ENCODE data around the gene FBXW7.

Gene FBXW7

DNA sequence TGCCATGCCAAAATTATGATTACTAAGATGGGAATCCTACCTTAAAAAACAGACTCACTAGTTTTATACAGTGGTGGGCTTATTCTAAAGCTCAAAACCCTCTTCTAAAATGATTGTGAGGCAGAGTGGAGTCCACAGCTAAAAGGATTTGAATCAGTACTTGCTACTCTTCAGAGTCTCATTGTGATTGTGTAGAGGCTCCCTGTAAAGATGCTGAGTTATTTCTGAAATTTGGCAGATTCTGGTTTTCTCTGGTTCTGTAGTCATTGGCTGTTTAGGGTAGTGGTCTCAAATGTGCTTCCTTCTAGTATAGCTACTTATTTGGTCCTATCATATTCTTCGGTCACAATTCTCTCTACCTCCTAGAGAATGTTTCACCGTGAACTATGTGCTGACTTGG is 104.1 kb downstream of the FBXW7 start:
- no peak overlapping the region for H3K4me3 ChIP-seq (ENCODE audit: low read length in 2 of 2)
- no peaks in the 10 kb centered on the region for H3K4me1 ChIP-seq (ENCODE audit: control insufficient read depth, insufficient read depth, low read length)
- no peaks in the 10 kb centered on the region for H3K9me3 ChIP-seq (ENCODE audit: control insufficient read depth in 2 of 2, low read length in 2 of 2)
- H3K36me3 ChIP-seq (ENCODE audit: control insufficient read depth in 2 of 2, insufficient read depth in 2 of 2, low read length in 2 of 2) = no peaks in the 10 kb centered on the region
- H3K27ac ChIP-seq (ENCODE audit: low read length) = no peak overlapping the region
- no peaks in the 10 kb centered on the region for H3K27me3 ChIP-seq (ENCODE audit: control insufficient read depth in 1 of 2, insufficient read depth in 2 of 2, low read length in 2 of 2)
- H3K9ac ChIP-seq (ENCODE audit: low read length in 2 of 2) = no peak overlapping the region

DNA sequence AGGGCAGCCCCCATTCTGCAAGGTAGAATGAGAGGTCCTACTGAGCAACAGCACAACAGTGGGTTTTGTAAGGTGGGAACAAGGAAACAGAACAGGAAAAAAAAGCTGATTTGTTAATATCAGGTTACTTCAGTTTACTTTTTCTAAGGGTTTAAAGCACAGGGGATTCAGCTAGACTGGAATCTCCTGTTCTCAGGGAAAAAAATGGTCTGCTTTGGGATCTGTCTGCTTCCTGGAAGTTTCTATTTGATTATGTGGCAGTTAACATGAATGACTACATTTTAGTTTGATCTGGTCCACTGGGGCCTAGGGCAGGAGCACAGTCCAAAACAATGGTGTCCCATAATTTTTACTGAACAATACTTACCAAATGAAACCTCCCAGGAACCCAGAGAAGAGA is 104.6 kb downstream of the FBXW7 start:
- H3K9ac ChIP-seq (ENCODE audit: low read length in 2 of 2) = no peak overlapping the region

DNA sequence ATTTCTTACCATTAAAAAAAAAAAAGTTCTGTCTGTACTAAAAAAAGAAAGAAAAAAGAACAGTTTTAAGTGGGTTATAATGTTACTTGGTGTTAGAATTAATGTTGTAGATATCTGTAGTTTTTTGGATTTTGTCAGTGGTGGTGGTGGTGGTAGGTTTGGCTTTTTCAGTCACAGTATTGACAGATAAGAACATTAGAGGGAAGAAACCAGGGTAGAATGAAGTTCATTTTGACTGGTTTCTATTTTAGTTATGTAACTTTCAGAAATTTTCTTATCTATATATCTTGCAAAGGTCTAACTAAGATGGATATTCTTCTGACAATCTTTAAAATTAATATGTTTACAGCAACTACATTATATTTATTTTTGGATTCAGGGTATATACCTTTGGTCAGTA is 105.4 kb downstream of the FBXW7 start:
- H3K27me3 ChIP-seq (ENCODE audit: control insufficient read depth in 1 of 2, insufficient read depth in 2 of 2, low read length in 2 of 2) = no peaks in the 10 kb centered on the region
- H3K4me3 ChIP-seq (ENCODE audit: low read length in 2 of 2) = no peak overlapping the region
- H3K27ac ChIP-seq (ENCODE audit: low read length) = no peak overlapping the region
- H3K9me3 ChIP-seq (ENCODE audit: control insufficient read depth in 2 of 2, low read length in 2 of 2) = no peaks in the 10 kb centered on the region
- no peaks in the 10 kb centered on the region for H3K4me1 ChIP-seq (ENCODE audit: control insufficient read depth, insufficient read depth, low read length)
- H3K36me3 ChIP-seq (ENCODE audit: control insufficient read depth in 2 of 2, insufficient read depth in 2 of 2, low read length in 2 of 2) = no peaks in the 10 kb centered on the region
- no peak overlapping the region for H3K9ac ChIP-seq (ENCODE audit: low read length in 2 of 2)

More for the DNA sequence above, 104.6 kb downstream of the FBXW7 start:
- Histone ChIP-seq H3K27ac (ENCODE audit: low read length) (no peak overlapping the region), H3K36me3 (ENCODE audit: control insufficient read depth in 2 of 2, insufficient read depth in 2 of 2, low read length in 2 of 2) (no peaks in the 10 kb centered on the region), H3K4me3 (ENCODE audit: low read length in 2 of 2) (no peak overlapping the region), H3K27me3 (ENCODE audit: control insufficient read depth in 1 of 2, insufficient read depth in 2 of 2, low read length in 2 of 2) (no peaks in the 10 kb centered on the region), H3K4me1 (ENCODE audit: control insufficient read depth, insufficient read depth, low read length) (no peaks in the 10 kb centered on the region), H3K9me3 (ENCODE audit: control insufficient read depth in 2 of 2, low read length in 2 of 2) (no peaks in the 10 kb centered on the region)

DNA sequence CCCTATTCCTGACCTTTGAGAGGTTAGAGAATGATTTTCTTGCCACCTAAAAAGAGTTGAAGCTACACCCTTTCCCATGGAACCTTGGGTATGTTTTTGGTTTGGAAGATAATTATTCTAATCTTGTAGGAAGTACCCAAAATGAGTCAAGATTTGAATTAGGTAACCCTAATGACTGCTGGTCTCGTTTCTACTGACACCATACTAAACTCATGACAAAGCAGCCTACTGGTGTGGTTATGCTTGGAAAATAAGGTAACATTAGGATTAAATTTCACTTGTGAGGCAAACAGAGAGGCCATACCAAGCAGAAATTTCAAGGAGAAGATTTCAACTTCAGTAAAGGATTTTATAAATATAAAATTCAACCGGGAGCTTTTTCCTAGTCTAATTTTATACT is 107.9 kb downstream of the FBXW7 start:
- Histone ChIP-seq H3K4me3 (ENCODE audit: low read length in 2 of 2) (no peak overlapping the region), H3K27me3 (ENCODE audit: control insufficient read depth in 1 of 2, insufficient read depth in 2 of 2, low read length in 2 of 2) (no peaks in the 10 kb centered on the region), H3K27ac (ENCODE audit: low read length) (no peak overlapping the region), H3K4me1 (ENCODE audit: control insufficient read depth, insufficient read depth, low read length) (no peaks in the 10 kb centered on the region), H3K9ac (ENCODE audit: low read length in 2 of 2) (no peak overlapping the region), H3K36me3 (ENCODE audit: control insufficient read depth in 2 of 2, insufficient read depth in 2 of 2, low read length in 2 of 2) (no peaks in the 10 kb centered on the region), H3K9me3 (ENCODE audit: control insufficient read depth in 2 of 2, low read length in 2 of 2) (no peaks in the 10 kb centered on the region)

DNA sequence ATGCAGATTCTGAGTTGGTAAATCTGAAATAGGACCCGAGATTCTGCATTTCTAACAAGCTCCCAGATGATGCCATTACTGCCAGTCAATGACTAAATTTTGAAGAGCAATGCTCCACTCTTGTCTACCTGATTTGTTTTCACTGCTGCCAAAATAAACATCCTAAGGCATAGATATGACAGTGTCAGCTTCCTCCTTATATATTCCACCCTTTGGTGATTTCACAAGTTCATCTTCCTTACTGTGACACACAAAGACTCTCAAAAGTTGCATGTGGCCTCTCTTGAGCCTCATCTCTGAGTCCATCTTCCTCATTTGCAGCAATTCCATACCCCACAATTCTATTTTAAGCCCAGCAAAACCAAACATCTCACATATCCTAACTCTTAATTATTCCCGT is 110.9 kb downstream of the FBXW7 start:
- no peaks in the 10 kb centered on the region for H3K4me1 ChIP-seq (ENCODE audit: control insufficient read depth, insufficient read depth, low read length)
- H3K27me3 ChIP-seq (ENCODE audit: control insufficient read depth in 1 of 2, insufficient read depth in 2 of 2, low read length in 2 of 2) = no peaks in the 10 kb centered on the region
- no peaks in the 10 kb centered on the region for H3K9me3 ChIP-seq (ENCODE audit: control insufficient read depth in 2 of 2, low read length in 2 of 2)
- no peaks in the 10 kb centered on the region for H3K36me3 ChIP-seq (ENCODE audit: control insufficient read depth in 2 of 2, insufficient read depth in 2 of 2, low read length in 2 of 2)
- H3K9ac ChIP-seq (ENCODE audit: low read length in 2 of 2) = no peak overlapping the region
- no peak overlapping the region for H3K27ac ChIP-seq (ENCODE audit: low read length)
- no peak overlapping the region for H3K4me3 ChIP-seq (ENCODE audit: low read length in 2 of 2)

DNA sequence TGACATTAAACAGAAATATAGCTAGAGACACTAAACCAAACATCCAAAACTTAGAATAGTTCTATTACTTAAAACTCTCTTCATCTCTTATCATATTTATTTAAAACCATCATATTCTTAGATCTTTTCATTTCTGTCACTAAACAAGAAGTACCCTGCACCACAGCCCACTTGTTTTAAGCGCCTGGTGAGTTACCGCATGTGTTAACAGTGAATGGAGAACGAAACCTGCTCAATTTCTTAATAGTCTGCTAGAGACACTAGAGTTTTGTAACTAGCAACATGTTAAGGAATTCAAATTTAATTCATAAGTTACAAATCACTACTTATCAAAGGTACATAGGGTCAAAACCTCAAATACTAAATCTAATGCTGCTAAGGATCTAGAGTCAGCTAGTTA is 111.5 kb downstream of the FBXW7 start:
- Histone ChIP-seq H3K9ac (ENCODE audit: low read length in 2 of 2) (no peak overlapping the region), H3K9me3 (ENCODE audit: control insufficient read depth in 2 of 2, low read length in 2 of 2) (no peaks in the 10 kb centered on the region), H3K4me1 (ENCODE audit: control insufficient read depth, insufficient read depth, low read length) (no peaks in the 10 kb centered on the region), H3K4me3 (ENCODE audit: low read length in 2 of 2) (no peak overlapping the region), H3K27ac (ENCODE audit: low read length) (no peak overlapping the region), H3K36me3 (ENCODE audit: control insufficient read depth in 2 of 2, insufficient read depth in 2 of 2, low read length in 2 of 2) (no peaks in the 10 kb centered on the region), H3K27me3 (ENCODE audit: control insufficient read depth in 1 of 2, insufficient read depth in 2 of 2, low read length in 2 of 2) (no peaks in the 10 kb centered on the region)

DNA sequence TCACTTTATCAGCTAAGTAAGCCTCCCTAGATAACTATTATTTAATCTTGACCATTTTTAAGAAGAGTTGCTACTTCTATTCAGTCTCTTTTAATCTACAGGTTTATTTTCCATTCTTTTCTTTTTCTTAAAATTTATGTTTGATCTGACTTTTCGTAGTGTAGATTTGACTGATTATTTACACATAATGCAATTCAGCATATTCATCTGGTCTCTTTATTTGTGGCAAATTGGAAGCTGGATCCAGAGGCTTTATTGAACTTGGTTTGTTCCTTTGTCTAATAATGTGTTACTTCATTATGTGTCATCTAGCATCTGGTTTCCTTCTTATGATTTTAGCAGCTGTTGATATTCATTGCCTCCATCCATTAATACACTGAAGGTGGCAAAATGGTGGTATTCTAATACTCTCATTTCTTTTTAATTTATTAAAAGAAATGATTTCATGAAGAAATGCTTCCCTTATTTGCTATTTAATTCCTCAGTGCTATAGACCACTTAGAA is 113.0 kb downstream of the FBXW7 start:
- Histone ChIP-seq H3K4me3 (ENCODE audit: low read length in 2 of 2) (no peak overlapping the region), H3K27me3 (ENCODE audit: control insufficient read depth in 1 of 2, insufficient read depth in 2 of 2, low read length in 2 of 2) (no peaks in the 10 kb centered on the region), H3K9ac (ENCODE audit: low read length in 2 of 2) (no peak overlapping the region), H3K4me1 (ENCODE audit: control insufficient read depth, insufficient read depth, low read length) (no peaks in the 10 kb centered on the region), H3K27ac (ENCODE audit: low read length) (no peak overlapping the region), H3K9me3 (ENCODE audit: control insufficient read depth in 2 of 2, low read length in 2 of 2) (no peaks in the 10 kb centered on the region), H3K36me3 (ENCODE audit: control insufficient read depth in 2 of 2, insufficient read depth in 2 of 2, low read length in 2 of 2) (no peaks in the 10 kb centered on the region)

DNA sequence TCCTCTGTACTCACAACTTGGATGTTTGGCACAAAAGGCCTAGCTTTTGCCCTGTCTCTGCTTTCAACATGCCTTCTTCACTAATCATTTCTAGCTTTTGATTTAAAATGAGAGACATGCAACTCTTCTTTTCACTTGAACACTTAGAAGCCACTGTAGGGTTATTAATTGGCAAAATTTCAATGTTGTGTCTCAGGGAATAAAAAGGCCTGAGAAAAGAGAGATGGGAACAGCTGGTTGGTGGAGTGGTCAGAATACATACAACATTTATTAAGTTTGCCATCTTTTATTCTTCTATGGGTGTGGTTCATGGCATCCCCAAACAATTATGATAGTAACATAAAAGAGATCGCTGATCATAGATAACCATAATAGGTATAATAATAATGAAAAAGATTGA is 114.3 kb downstream of the FBXW7 start:
- no peaks in the 10 kb centered on the region for H3K27me3 ChIP-seq (ENCODE audit: control insufficient read depth in 1 of 2, insufficient read depth in 2 of 2, low read length in 2 of 2)

DNA sequence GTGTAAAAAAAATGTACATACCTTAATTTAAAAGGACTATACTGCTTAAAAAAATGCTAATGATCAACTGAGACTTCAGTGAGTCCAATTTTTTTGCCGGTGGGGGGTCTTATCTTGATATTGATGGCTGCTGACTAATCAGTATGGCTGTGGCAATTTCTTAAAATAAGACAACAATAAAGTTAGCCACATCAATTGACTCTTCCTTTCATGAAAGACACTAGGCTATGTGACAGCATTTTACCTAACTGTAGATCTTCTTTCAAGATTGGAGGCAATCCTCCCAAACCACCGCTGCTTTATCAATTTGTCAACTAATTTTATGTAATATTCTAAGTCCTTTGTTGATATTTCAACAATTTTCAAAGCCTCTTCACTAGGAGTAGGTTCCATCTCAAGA is 116.1 kb downstream of the FBXW7 start:
- no peaks in the 10 kb centered on the region for H3K36me3 ChIP-seq (ENCODE audit: control insufficient read depth in 2 of 2, insufficient read depth in 2 of 2, low read length in 2 of 2)
- H3K9ac ChIP-seq (ENCODE audit: low read length in 2 of 2) = no peak overlapping the region
- H3K27me3 ChIP-seq (ENCODE audit: control insufficient read depth in 1 of 2, insufficient read depth in 2 of 2, low read length in 2 of 2) = no peaks in the 10 kb centered on the region
- H3K27ac ChIP-seq (ENCODE audit: low read length) = no peak overlapping the region
- no peaks in the 10 kb centered on the region for H3K4me1 ChIP-seq (ENCODE audit: control insufficient read depth, insufficient read depth, low read length)
- H3K9me3 ChIP-seq (ENCODE audit: control insufficient read depth in 2 of 2, low read length in 2 of 2) = no peaks in the 10 kb centered on the region
- H3K4me3 ChIP-seq (ENCODE audit: low read length in 2 of 2) = no peak overlapping the region

More for the DNA sequence above, 114.3 kb downstream of the FBXW7 start:
- no peak overlapping the region for H3K4me3 ChIP-seq (ENCODE audit: low read length in 2 of 2)
- no peak overlapping the region for H3K27ac ChIP-seq (ENCODE audit: low read length)
- no peaks in the 10 kb centered on the region for H3K36me3 ChIP-seq (ENCODE audit: control insufficient read depth in 2 of 2, insufficient read depth in 2 of 2, low read length in 2 of 2)
- H3K4me1 ChIP-seq (ENCODE audit: control insufficient read depth, insufficient read depth, low read length) = no peaks in the 10 kb centered on the region
- no peaks in the 10 kb centered on the region for H3K9me3 ChIP-seq (ENCODE audit: control insufficient read depth in 2 of 2, low read length in 2 of 2)
- no peak overlapping the region for H3K9ac ChIP-seq (ENCODE audit: low read length in 2 of 2)

DNA sequence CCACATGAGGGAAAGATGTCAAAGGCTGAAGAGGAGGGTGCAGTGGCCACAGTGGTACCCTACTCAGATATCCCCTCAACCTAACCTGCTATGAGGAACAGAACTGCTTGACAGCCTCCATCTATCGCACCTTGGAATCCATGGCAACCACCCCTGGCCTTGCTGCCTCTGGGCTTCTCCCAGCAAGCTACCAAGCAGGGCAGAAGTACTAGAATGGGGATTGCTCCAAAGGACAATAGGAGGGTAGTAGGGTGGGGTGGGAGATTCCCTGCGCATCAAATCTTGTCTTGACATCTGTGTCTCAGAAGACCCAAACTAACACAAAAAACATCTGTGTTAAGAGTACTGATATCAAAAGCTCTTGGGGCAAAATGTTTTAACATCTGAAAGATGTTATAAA is 118.2 kb downstream of the FBXW7 start:
- Histone ChIP-seq H3K27me3 (ENCODE audit: control insufficient read depth in 1 of 2, insufficient read depth in 2 of 2, low read length in 2 of 2) (no peaks in the 10 kb centered on the region), H3K4me1 (ENCODE audit: control insufficient read depth, insufficient read depth, low read length) (no peaks in the 10 kb centered on the region), H3K27ac (ENCODE audit: low read length) (no peak overlapping the region), H3K9ac (ENCODE audit: low read length in 2 of 2) (no peak overlapping the region), H3K4me3 (ENCODE audit: low read length in 2 of 2) (no peak overlapping the region), H3K9me3 (ENCODE audit: control insufficient read depth in 2 of 2, low read length in 2 of 2) (no peaks in the 10 kb centered on the region), H3K36me3 (ENCODE audit: control insufficient read depth in 2 of 2, insufficient read depth in 2 of 2, low read length in 2 of 2) (no peaks in the 10 kb centered on the region)

DNA sequence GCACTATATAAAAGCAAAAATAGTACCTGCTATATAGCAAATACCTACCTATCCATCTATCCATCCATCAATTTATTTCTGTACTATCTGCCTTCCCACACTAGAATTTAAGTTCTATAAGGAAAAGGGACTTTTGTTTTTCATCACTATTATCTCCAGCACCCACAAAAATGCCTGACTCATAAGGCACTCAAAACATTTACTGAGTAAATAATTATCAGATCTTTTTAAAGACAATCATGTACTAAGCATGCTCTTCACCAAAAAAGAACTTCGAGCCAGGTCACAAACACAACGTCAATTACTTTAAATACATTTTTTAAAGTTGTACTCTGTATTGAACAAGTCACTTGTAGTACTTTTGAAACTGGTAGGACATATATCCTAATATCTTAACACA is 119.9 kb downstream of the FBXW7 start:
- H3K9ac ChIP-seq (ENCODE audit: low read length in 2 of 2) = no peak overlapping the region
- no peaks in the 10 kb centered on the region for H3K36me3 ChIP-seq (ENCODE audit: control insufficient read depth in 2 of 2, insufficient read depth in 2 of 2, low read length in 2 of 2)
- no peaks in the 10 kb centered on the region for H3K9me3 ChIP-seq (ENCODE audit: control insufficient read depth in 2 of 2, low read length in 2 of 2)
- no peaks in the 10 kb centered on the region for H3K27me3 ChIP-seq (ENCODE audit: control insufficient read depth in 1 of 2, insufficient read depth in 2 of 2, low read length in 2 of 2)
- H3K4me1 ChIP-seq (ENCODE audit: control insufficient read depth, insufficient read depth, low read length) = no peaks in the 10 kb centered on the region
- H3K27ac ChIP-seq (ENCODE audit: low read length) = no peak overlapping the region
- no peak overlapping the region for H3K4me3 ChIP-seq (ENCODE audit: low read length in 2 of 2)

Data from stomach smooth muscle (tissue), 2 donors.